NCI-H1048 (cell line): ENCODE results near the gene FCAMR.

Experiments
- DNase-seq: peaks from one replicate; lab custom pipeline; 2025; lab: John Stamatoyannopoulos, UW

Gene FCAMR

DNA sequence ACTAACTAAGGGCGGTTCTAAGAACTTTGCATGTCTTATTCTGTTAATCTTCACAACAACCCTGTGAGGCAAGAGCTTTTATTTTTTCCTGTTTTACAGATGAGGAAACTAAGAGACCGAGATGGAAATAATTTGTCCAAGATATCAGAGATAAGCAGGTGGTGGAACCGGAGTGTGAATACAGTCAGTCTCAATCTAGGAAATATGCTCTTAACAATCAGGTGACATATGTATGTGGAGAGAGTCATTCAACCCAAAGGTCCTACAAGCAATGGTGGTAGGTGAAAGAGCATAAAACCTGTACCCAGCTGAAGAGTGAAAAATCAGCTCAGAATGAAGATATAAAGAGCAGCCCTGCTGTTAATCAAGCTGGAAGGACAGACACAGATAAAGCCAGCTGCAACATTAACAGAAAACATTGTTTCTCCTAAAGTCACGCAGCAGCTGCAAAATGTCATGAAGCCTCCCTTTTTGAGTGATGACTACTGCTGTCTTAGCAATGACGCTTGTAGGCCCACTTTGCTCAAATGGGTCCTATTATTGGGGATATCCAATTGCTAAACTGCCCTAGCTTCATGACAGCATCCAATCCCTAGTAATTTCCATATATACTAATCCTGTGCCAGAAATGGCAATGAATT is 30.5 kb upstream of the FCAMR start:
- DNase-seq = no peak

DNA sequence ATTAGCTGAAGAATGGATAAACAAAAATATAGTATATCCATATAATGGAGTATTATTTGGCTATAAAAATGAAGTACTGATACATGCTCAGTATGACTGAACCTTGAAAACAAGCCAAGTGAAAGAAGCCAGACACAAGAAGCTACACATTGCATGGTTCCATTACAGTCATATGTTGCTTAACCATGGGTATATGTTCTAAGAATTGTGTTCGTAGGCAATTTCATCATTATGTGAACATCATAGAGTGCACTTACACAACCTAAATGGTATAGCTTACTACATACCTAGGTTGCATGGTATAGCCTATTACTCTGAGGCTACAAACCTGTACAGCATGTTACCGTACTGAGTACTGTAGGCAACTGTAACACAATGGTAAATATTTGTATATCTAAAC is 28.6 kb upstream of the FCAMR start:
- no peak for DNase-seq

DNA sequence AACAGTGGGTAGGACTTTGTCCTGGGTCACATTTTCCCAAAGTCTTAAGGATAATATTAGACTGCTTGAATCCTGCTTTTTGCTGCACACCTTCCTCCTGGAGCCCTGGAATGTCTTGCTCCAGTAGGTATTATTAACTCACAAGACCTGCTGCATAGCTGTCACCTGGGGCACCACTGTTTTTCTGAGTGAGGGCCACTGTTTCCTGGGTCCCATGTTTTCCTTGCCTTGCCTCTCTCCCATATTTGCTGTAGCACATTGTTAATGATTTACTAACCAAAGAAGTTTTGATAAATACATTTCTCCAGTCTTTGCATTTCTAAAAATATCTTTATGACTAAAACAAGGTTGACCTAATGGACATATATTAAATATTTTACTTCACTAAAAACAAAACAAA is 22.5 kb upstream of the FCAMR start:
- no peak for DNase-seq

DNA sequence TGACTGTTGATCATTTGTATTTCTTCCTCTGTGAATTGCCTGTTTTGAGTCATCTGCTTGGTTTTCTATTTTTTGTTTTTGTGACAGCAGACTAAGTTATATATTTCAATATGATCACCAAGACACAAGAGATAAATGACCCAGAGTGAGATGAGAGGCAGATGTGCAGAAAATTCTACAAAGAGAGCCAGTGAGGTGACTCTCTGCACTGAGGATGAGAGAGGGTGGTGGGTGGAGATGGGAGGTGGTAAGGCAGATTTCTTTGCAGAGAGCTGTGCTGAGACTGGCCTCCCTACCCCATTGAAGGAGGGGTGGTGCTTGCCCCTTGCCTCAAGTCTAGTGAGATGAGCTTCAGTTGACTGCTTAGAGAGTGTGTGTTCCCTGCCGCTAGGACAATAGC is 17.6 kb upstream of the FCAMR start:
- DNase-seq = no peak

DNA sequence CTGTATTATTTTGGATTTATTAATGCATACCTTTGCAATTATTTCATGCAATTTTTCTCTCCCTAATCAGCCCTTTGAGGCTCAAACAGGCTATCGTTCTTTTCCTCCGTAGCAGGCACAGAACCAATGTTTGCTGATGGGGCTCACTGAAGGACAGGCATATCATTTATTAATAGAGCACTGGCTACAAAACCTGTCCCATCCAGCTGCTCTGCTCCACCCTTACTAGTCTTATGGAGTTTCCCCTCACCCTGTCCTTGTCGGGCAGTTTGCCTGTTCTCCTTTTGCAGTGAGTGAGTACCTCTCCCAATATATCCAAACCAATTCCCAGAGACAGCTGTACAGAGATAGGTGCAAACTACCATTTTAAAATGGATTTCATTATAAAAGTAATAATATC is 16.6 kb upstream of the FCAMR start:
- no peak for DNase-seq

DNA sequence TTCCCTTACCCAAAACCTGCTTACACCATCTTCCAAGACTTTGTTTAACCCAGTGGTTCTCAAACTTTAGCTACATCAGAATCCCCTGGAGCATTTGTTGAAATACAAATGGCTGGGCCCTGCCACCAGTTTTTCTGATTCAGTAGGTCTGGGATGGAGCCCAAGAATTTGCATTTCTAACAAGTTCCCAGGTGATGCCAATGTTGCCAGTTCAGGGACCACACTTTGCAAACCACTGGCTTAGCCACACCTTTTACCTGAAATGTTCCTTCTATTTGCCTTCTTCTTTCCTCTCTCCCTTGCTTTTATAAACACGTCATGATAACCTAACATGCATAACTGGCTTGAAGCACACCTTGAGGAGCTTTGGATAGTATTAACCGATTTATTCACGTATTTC is 16.1 kb upstream of the FCAMR start:
- no peak for DNase-seq

DNA sequence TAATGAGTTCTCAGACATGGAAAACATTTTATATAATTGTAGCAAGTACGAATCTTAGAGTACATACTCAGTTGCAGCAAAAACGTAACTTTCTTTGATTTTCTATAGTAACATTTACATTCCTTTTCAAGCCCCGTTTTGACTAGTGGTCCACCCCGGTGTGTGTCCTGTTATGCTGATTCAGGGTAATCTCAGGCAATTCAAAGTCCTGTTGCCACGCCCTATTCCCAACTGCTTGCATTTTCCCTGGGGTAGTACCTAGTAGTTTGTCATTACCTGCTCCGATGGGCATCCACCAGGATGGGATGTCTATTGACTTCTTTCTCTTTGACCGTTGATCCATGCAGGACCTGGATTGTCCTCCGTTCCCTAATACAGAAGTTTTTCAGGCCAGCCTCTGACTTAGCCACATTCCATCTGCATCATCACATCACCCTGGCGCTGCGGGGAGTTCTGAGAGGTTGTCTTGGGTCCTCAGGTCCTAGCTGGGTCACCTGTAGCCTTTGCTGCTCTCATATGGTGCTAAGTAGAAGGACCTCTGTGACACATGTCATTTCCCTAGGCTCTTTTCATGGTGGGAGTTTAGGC is 15.0 kb upstream of the FCAMR start:
- no peak for DNase-seq

DNA sequence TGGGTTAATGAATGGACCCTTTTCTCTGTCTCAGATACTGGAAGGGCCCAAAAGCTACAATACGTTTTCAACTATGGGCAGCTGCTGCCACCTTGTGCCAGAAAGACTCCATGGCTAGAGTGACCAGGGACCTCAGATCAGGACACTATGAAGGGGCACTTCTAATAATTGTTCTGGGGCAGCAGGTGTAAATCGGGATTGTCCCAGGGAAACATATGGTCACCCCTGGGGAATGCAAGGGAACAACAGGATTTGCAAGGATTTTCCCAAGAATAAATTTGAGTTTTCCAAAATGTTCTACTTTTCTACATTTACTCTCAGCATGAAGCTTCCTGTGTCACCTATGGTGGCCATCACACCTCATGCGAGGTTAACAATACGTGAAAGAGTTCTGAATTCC is 12.0 kb upstream of the FCAMR start:
- DNase-seq = peak; percentile 26

DNA sequence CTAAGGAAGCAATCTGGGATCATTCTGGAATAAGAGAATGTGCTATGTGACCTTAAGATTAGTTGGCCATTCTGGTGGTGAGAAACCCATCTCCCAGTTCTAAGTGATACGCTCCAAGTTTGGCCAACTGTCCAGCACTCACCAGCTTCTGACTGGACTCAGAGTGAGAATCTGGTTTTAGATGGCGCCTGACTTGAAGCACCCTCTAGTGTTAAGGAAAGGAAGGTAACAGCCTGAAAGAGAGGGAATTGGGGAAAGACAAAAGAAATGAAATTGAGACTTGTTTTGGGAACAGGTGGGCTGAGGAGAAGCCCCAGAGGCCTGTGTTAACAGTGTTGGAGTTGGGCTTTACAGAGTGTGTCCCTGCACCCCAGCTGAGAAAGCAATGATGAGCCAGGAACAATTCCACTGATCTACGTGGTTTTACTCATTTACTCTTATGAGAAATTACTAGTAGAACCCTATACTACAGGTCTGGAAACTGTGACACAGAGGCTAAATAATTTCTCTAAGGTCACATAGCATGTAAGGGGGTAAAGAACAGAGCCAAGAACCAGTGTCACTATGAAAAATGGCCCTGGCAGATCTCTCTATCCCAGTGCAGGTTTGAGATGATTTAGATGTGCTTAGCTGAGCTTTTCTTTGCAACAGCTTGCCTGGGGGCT is 9.3 kb upstream of the FCAMR start:
- DNase-seq = no peak

DNA sequence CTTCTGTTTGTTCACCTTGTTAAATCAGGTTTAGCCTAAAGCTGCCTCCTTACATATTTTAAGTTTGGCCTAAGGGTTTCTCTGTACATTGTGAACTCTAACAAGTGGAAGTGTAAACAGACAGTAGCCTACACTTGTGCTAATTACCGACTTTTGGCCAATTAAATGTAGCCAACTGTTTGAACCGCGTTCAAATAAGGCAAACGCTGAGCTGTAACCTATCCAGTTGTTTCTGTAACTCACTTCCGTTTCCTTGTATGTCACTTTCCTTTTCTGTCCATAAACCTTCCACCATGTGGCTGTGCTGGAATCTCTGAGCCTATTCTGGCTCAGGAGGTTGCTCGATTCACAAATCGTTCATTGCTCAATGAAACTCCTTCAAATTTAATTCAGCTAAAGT is 8.0 kb upstream of the FCAMR start:
- DNase-seq = no peak

DNA sequence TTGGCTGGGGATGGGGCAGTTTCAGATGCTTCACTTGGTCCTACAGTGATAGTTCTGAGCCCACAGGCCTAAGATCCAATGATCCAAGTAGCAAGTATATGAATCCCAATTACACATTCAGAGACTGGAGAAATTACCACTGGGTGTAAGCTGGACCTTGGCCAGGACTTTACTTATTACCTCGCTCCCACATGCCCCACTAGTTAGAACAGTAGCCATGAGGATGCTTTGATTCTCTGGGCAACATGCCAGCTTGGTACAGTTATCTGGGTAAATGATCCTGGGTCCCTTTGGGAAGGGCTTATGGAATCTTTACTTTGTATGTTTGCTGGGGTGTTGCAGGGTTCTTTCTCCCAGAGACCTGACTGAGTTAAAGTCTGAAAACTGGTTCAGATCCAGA is 5.0 kb upstream of the FCAMR start:
- no peak for DNase-seq

DNA sequence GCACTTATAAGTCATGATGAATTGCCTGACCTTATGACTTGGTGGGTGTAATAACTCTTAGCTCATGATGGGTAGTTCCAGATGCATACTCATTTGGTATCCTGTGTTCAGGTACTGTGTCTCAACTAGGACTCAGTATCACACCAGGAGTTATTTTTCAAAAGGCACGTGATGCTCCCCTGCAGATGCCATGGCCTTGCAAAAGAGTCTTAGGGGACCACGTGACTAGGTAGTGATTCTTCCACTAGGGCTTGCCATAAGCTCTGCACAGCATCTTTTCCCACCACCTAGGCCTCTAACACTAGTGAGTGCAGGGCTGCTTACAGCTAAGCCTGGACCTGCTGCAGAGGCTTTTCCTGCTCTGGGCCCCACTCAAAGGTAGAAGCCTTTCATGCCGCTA is 3.9 kb upstream of the FCAMR start:
- DNase-seq = no peak

DNA sequence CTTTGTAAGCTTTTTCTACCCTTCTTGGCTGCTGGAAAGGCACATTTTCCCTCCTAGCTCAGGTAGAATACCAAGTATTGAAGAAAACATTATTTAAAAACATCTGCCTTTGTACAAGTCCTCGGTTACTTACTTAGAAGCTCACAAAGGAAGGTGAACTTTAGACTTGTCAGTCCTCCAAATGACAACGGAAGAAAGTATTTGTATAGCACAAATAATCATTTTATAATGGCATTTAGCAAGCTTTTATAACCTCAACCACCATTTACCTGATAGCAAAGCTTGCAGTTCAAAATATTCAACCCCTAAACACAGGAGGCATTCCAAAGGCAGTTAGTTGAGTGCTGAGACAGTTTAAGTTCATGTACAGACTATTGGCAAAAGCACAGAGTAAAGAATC is 2.5 kb upstream of the FCAMR start:
- DNase-seq = no peak

DNA sequence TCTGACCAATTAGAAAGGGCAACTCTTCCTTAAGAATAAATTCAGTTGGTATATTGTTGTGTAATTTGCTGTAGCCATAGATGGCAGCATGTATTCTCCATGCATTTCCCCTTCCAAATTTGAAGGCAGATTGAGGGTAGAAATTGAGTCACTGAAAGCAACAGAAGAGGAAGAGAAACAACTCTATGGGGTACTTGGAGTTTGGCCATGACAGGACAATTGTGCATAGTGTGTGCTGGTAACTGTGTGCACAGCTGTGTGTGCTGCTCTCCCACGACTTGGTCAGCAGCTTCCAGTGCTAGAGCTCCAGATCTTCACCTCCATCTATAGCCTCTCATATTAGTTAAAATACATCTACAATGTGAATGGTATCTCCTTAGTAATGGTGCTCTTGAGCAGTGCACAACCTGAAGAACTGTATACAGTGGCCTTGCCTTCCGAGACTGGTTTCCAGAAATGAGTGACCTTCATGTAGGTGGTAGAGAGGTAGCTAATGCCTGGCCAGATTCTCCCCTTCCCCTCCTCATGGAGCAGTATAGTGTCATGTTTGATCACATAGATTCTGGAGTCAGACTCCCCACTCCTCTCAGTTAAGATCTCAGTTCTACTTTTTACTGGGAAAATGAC is 882 bp upstream of the FCAMR start:
- DNase-seq = no peak

DNA sequence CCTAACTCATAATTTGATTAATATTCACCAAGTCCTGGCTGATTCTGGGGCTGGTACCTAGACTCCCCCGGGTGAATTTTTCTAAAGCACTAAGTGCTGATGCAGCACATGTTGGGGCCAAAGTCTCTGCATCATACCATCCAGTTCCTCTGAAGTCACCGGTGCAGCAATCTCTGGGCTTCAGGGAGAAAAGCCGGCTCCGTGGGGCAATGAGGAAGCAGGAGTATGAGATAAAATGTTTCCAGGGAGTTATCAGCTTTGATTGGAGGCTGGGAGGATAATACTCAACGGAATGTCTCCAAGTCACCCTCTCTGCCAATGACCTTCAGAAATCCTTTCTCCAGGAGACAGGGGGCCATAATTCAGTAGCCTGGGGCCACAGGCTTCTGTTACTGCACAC is 1.2 kb downstream of the FCAMR start:
- DNase-seq = no peak

DNA sequence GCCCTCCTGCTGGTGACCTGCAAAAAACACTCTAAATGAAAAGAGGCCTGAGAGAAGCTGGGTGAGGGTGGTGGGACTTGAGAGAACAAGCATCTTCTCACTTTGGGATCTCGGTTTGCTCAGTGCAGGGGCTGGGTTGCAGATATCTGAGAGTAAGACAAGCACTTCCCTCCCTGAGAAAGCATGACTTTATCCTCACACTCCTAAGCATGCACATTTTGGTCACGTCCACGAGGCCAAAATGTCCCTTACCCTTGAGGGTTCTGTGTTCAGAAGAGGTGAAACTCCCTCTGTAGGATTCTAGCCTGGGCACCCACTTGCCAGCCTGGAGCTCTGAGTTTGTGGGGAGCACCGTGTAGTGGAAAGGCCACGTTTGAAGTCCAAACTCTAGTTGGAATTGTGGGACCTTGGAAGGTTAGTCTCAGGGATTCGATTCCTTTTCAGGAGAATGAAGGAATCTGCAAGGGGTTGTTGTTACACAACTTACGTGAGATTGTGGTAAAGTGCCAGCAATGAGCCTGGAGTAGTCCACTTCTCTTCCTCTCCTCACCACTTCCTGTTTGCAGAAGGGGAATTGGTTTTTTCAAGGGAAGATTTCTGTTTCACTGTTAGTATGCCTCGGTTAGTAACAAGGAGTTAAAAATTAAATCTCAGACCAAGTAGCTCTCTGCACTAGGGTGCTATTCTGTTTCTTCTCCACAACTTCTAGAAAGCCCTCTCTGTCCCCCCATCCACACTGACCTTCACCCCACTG is 3.0 kb downstream of the FCAMR start:
- DNase-seq = no peak

DNA sequence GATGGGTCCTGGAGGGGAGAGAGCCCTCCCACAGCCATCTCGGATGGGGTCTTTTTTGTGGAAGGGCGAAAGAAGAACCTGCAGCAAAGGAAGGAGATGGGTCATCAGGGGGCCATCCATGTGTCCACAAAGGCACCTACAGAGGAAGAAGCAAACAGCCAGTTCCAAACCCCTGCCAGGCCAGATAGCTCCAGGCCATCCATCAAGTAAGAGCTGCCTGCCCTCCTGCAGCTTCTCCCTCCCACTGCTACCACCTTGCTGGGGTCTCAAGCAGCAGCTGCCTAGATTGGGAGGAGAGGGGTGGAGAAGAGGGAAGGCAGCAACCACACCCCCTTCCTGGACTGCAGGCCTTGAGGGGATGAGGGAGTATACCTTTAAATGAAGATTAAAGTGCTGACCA is 4.5 kb downstream of the FCAMR start:
- no peak for DNase-seq

DNA sequence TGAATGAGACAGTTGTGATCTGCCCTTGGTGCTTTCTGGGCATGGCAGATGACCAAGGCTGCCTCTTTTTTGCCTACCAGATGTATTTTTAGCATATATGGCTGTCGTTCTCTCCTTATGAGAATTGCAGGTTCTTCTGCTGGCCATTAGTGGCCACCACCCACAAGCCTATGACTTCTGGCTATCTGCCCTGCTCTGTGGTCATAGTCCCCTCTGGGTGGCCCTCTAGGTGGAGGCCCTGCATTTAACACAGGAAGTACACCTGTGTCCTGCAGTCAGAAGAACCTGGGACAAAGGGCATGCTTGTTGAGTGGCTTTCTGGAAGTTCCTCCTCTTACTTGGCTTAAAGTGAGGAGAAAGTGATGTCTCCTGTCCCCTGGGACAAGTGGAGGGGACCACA is 6.5 kb downstream of the FCAMR start:
- DNase-seq = no peak

DNA sequence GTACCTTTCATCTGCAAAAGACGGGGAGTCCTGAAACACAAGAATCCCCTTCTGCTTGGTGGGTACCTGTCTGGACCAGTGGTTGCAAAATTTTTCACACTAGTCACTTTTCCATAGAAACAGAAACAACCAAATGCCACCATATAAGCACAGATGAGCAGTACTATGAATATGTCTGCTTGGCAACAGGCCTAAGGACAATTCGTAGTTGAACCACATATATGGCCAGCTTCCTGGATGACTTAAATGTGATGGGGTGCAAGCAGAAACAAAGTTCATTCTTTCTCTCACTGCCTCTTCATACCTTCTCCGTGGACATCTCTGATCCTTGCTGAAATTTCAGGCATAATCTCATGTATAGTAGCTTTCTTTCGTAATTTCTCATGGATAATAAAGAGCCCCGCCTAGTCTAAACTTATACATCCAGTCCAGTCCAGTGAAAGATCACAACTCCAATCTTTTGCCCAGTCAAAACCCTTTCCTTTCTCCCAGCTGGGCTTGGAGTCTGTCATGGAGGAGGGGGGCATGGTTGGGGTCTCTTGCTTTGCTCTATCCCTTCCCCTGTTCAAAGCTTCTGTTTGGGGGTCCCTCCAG is 7.0 kb downstream of the FCAMR start:
- DNase-seq = no peak

DNA sequence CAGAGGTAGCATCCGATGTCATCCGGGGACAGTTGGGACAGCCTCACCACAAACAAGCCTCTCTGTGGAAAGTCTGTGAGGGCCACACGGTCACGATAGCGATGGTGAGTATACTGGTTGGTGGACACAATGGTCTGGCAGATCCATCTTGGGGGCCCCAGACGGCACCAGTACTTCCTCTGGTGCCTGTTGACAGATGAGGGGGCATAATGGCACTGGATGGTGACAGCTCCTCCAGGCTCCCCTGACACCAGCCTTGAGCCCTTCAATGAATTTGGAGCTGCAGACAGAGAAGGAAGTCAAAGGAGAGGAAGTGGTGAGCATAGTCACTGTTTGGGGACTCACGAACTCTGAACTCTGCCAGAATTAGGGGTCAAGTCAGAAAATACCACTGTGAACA is 8.0 kb downstream of the FCAMR start:
- no peak for DNase-seq

DNA sequence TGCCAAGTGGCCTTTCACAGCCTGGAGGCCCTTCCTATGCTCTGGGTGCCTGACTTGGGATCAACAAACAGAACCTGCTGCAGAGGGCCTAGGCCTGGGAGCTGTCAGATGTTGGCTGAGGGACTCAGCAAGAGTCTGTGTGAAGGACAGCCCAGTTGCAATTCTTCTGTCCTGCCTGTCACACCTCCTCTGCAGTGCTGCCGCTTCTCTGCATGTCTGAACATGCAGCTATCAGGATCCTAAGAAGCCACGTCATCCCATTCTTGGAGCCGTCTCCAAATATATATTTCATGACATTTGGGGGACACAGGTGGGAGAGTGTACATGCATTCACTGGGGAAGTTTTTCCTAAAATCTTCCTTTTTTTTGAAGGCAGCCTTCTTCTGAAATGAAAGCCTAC is 8.6 kb downstream of the FCAMR start:
- DNase-seq = no peak

DNA sequence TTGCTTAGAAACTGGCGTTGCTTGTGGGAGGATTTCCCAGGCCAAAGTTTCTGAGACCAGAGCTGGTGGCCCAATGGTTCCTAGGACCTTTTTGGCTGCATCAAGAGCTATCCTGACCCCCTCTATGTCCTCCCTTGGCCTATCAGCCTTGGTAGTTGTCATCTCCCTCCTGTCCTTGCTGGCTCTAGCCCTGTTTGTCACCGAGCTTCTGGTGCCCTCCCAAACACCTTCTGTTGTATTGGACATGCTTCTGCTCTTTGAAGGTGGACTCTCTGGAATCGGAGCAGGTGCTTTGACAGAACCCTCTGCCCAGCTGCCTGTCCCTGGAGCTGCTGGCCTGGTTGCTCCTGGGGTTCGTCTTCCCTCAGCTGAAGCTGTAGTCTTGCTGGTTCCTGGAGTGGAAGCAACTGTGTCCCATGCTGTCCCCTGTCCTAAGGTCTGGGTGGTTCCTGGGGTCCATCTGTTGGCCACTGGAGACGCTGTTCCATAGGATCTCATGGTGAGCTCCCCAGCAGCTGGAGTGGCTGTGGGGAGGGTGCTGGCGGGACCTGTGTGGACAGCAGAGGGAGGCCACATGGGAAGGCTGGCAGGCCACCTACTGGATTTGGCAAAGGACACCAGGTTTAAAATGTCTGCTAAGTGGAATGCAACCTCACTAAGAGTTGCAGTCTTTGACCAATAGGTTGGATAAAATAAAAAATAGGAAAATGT is 9.4 kb downstream of the FCAMR start:
- DNase-seq = no peak
